NCI-H460 (cell line): Measurements from ENCODE around the gene OR56A1. TPM values are rescaled to one million over a fixed set of nuclear protein-coding genes. Genes with fewer than 3 reads are reported as not detected.

Experiments used
- DNase-seq: peaks from one replicate; pipeline ENCODE4 v3.0.0-alpha.2; 2016; ENCODE audit warnings: low read depth; ENCODE audit errors: extremely low read depth
- small RNA-seq, 2 experiments: library from RNA; depleted of rRNA; stranded (forward); fragments of <200 nt; gene quantifications; one replicate each; pipeline ENCODE3, GENCODE V24; 2014
- total RNA-seq: library from RNA; depleted of rRNA; stranded (reverse); fragments of >200 nt; shearing (Covaris generic); gene quantifications from 2 replicates; pipeline ENCODE4 v1.2.3, GENCODE V29; 2014; rRNA removed

The OR56A1 gene
- total RNA-seq, 1 experiment from 2014 or later, result not detected

- peak; percentile 3 for DNase-seq
Measured at GRCh38 chr11:5992604-5993251, 37.8 kb downstream of the OR56A1 start.

GRCh38 chr11:5992150-5992549 is 38.4 kb downstream of the OR56A1 start:
- DNase-seq, result no peak

GRCh38 chr11:5989203-5989602 is 41.4 kb downstream of the OR56A1 start:
- DNase-seq, result no peak

DNA sequence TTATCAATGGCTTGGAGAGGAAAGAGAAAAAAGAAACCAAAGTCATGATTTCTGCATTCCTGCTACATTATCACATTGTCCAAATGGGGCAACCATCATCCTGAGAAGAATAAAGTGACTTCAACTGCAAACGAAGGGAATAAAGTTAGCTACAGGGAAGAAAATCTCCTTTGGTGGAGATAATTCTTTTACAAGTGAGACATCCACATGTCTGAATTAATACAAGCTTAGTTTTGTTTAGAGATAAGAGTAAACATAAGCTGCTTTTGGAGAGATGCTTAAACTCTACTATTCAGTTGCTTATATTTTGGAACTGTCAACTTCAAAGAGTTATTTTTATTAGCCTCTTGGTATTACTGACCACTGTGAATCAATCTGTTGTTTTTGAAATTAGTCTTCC is 43.7 kb downstream of the OR56A1 start, which contains the start of gene OR52L1:
OR52L1 (minus strand) TSS at position 101 of the 400 bp plus-strand sequence; CDS start at position 46, 55 bp downstream.
- DNase-seq, result no peak

DNA sequence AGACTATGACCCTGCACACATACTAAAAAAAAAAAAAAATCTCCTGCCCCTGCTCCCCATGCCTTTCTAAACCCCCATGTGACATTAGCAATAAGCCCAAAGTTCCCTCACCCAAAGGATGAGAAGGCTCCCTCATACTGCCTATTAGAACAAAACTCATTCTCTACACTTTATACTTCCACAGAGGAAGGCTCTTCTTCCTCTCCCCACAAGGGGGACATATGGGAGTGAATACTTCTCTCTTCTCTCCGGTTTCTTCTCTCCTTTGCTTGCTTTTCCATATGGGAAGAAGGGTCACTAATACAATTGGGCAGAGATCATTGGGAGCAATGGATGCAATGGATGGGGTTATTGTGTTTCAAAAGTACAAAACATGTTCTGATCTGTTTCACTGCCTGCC is 47.1 kb downstream of the OR56A1 start:
- DNase-seq, result no peak

- DNase-seq, result no peak
Measured at GRCh38 chr11:5973530-5973929, 57.0 kb downstream of the OR56A1 start.

Small RNA genes within 50 kb of the gene (small RNA-seq; reads per million reads assigned to genes)
- 0 to 0.06 reads per million in 2 experiments for gene RNA5SP329

Other genes starting within 250 kb of the OR56A1 start
- not detected in 2 replicates for gene OR52N5, start 247.4 kb downstream of the OR56A1 start, total RNA-seq
- gene OR52N1, start 239.5 kb downstream of the OR56A1 start, total RNA-seq, result not detected in 2 replicates
- not detected in 2 replicates for gene OR52N2, start 221.8 kb downstream of the OR56A1 start, total RNA-seq
- gene OR52E6, start 188.9 kb downstream of the OR56A1 start, total RNA-seq, result not detected in 2 replicates
- not detected in 2 replicates for gene OR52E8, start 173.1 kb downstream of the OR56A1 start, total RNA-seq
- not detected in 2 replicates for gene OR52E4, start 150.1 kb downstream of the OR56A1 start, total RNA-seq
- gene OR52E5, start 137.6 kb downstream of the OR56A1 start, total RNA-seq, result not detected in 2 replicates
- gene OR56A3, start 88.5 kb downstream of the OR56A1 start, total RNA-seq, result not detected in 2 replicates
- gene OR56A5, start 62.3 kb downstream of the OR56A1 start, total RNA-seq, result not detected in 2 replicates
- gene OR52L1, start 43.8 kb downstream of the OR56A1 start, total RNA-seq, result not detected in 2 replicates
- not detected in 2 replicates for gene OR56A4, start 23.8 kb downstream of the OR56A1 start, total RNA-seq
- gene OR56B4, start 76.9 kb upstream of the OR56A1 start, total RNA-seq, result not detected in 2 replicates
- not detected in 2 replicates for gene OR52B2, start 139.6 kb upstream of the OR56A1 start, total RNA-seq
- gene OR52W1, start 168.5 kb upstream of the OR56A1 start, total RNA-seq, result not detected in 2 replicates
- gene C11orf42, start 174.8 kb upstream of the OR56A1 start, total RNA-seq, result not detected in 2 replicates
- 11.7 and 15.3 TPM in 2 replicates for gene FHIP1B, start 203.9 kb upstream of the OR56A1 start, total RNA-seq
- gene CNGA4, start 208.3 kb upstream of the OR56A1 start, total RNA-seq, result not detected in 2 replicates
- gene CCKBR, start 229.1 kb upstream of the OR56A1 start, total RNA-seq, result not detected in 2 replicates